Hepatocyte (in vitro differentiated cells): ENCODE measurements around the gene JAKMIP1.

ENCODE experiments used
- CTCF ChIP-seq: fragments of 200-600 bp; sonication (generic); IDR thresholded peaks from 2 replicates; pipeline ENCODE4 v1.5.1; 2016; ENCODE audit warnings: antibody characterized with exemption, mild to moderate bottlenecking; ENCODE audit not compliant: poor library complexity
- EZH2phosphoT487 ChIP-seq: fragments of 200-600 bp; sonication (generic); IDR thresholded peaks from one replicate; pipeline ENCODE4 v1.6.1; 2018; ENCODE audit warnings: antibody characterized with exemption, mild to moderate bottlenecking, low read depth, moderate library complexity; ENCODE audit not compliant: unreplicated experiment, severe bottlenecking

- no peak for TF ChIP-seq CTCF
- no peak for TF ChIP-seq EZH2phosphoT487
These were observed 16.6 kb downstream of the JAKMIP1 start for GRCh38 chr4:6183740-6184139.
